Measurements from ENCODE around the gene KIF6.

Gene KIF6

GRCh38 chr6:39498096-39498495, 227.1 kb downstream of the KIF6 start:
- no peak for TF ChIP-seq CTCF (IDR thresholded peaks at IDR 0.05; ENCODE audit: extremely low read depth, insufficient read depth, missing control alignments)
- DNase-seq (ENCODE audit: low spot score) = no peak
- in situ Hi-C loops (cut with MboI; ENCODE audit: low pct_unique_long_range_greater_than_20kb, low sequenced_read_pairs, unreplicated experiment) = no loop called here

- TF ChIP-seq CTCF (IDR thresholded peaks at IDR 0.05; ENCODE audit: extremely low read depth, insufficient read depth, missing control alignments) = no peak
- no peak for DNase-seq (ENCODE audit: low spot score)
- in situ Hi-C loops (cut with MboI; ENCODE audit: low pct_unique_long_range_greater_than_20kb, low sequenced_read_pairs, unreplicated experiment) = no loop called here
Observed at GRCh38 chr6:39496915-39497314, 228.3 kb downstream of the KIF6 start.

GRCh38 chr6:39496456-39496855, 228.8 kb downstream of the KIF6 start:
- in situ Hi-C loops (cut with MboI; ENCODE audit: low pct_unique_long_range_greater_than_20kb, low sequenced_read_pairs, unreplicated experiment) = no loop called here
- TF ChIP-seq CTCF (IDR thresholded peaks at IDR 0.05; ENCODE audit: extremely low read depth, insufficient read depth, missing control alignments) = no peak
- DNase-seq (ENCODE audit: low spot score) = no peak

- TF ChIP-seq CTCF (IDR thresholded peaks at IDR 0.05; ENCODE audit: extremely low read depth, insufficient read depth, missing control alignments) = no peak
- DNase-seq (ENCODE audit: low spot score) = no peak
- in situ Hi-C loops (cut with MboI; ENCODE audit: low pct_unique_long_range_greater_than_20kb, low sequenced_read_pairs, unreplicated experiment) = no loop called here
Observed at GRCh38 chr6:39495640-39496039, 229.6 kb downstream of the KIF6 start.

- TF ChIP-seq CTCF (IDR thresholded peaks at IDR 0.05; ENCODE audit: extremely low read depth, insufficient read depth, missing control alignments) = no peak
- in situ Hi-C loops (cut with MboI; ENCODE audit: low pct_unique_long_range_greater_than_20kb, low sequenced_read_pairs, unreplicated experiment) = no loop called here
- no peak for DNase-seq (ENCODE audit: low spot score)
Observed at GRCh38 chr6:39494998-39495397, 230.2 kb downstream of the KIF6 start.

GRCh38 chr6:39493777-39494176, 231.4 kb downstream of the KIF6 start:
- no peak for TF ChIP-seq CTCF (IDR thresholded peaks at IDR 0.05; ENCODE audit: extremely low read depth, insufficient read depth, missing control alignments)
- DNase-seq (ENCODE audit: low spot score) = no peak
- in situ Hi-C loops (cut with MboI; ENCODE audit: low pct_unique_long_range_greater_than_20kb, low sequenced_read_pairs, unreplicated experiment) = no loop called here

GRCh38 chr6:39493174-39493573, 232.0 kb downstream of the KIF6 start:
- no peak for DNase-seq (ENCODE audit: low spot score)
- no peak for TF ChIP-seq CTCF (IDR thresholded peaks at IDR 0.05; ENCODE audit: extremely low read depth, insufficient read depth, missing control alignments)
- in situ Hi-C loops (cut with MboI; ENCODE audit: low pct_unique_long_range_greater_than_20kb, low sequenced_read_pairs, unreplicated experiment) = no loop called here
